Neural cell (in vitro differentiated cells): ENCODE results near the gene SLC25A47.

Experiments
- CTCF ChIP-seq: fragments of 450-650 bp; IDR thresholded peaks from 2 replicates; pipeline ENCODE4 v1.5.1; 2014; ENCODE audit warnings: antibody characterized with exemption, mild to moderate bottlenecking, moderate library complexity; ENCODE audit not compliant: poor library complexity, severe bottlenecking
- POLR2AphosphoS5 ChIP-seq: IDR thresholded peaks from 2 replicates; pipeline ENCODE4 v1.6.1; 2012
- TF ChIP-seq, protein P1 (sequence below): IDR thresholded peaks from 2 replicates; pipeline ENCODE4 v1.6.1; 2012; ENCODE audit warnings: borderline replicate concordance

- TF ChIP-seq POLR2AphosphoS5 (no peak), CTCF (no peak)
- TF ChIP-seq, protein P1, sequence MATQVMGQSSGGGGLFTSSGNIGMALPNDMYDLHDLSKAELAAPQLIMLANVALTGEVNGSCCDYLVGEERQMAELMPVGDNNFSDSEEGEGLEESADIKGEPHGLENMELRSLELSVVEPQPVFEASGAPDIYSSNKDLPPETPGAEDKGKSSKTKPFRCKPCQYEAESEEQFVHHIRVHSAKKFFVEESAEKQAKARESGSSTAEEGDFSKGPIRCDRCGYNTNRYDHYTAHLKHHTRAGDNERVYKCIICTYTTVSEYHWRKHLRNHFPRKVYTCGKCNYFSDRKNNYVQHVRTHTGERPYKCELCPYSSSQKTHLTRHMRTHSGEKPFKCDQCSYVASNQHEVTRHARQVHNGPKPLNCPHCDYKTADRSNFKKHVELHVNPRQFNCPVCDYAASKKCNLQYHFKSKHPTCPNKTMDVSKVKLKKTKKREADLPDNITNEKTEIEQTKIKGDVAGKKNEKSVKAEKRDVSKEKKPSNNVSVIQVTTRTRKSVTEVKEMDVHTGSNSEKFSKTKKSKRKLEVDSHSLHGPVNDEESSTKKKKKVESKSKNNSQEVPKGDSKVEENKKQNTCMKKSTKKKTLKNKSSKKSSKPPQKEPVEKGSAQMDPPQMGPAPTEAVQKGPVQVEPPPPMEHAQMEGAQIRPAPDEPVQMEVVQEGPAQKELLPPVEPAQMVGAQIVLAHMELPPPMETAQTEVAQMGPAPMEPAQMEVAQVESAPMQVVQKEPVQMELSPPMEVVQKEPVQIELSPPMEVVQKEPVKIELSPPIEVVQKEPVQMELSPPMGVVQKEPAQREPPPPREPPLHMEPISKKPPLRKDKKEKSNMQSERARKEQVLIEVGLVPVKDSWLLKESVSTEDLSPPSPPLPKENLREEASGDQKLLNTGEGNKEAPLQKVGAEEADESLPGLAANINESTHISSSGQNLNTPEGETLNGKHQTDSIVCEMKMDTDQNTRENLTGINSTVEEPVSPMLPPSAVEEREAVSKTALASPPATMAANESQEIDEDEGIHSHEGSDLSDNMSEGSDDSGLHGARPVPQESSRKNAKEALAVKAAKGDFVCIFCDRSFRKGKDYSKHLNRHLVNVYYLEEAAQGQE: no peak
Measured at GRCh38 chr14:100299238-100299560, 23.9 kb upstream of the SLC25A47 start.
